Stimulated activated CD4-positive, alpha-beta T cell treated with anti-CD3 and anti-CD28 coated beads, Interleukin-1b, Interleukin-23, amount 100 ng/mL, for 48 hours (primary cell): ENCODE measurements around the gene KRTAP5-1.

ENCODE experiments used
- DNase-seq: peaks from one replicate; pipeline ENCODE4 v3.0.0-alpha.2; 2020

KRTAP5-1 gene

DNA sequence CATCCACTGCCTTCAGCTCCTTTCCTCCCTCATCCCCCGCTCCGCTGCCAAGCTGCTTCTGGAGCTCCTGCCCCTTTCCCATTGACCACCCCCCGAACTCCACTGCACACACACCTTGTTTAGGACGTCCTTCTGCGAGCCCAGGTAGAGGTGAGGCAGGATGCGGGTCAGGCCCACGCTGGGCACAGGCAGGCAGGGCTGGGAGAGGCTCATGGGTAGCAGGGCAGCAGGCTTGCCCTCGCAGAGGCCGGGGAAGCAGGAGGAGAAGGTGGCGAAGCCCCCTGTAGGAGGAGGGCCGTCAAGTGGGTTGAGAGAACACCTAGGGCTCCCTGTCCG, 26.3 kb downstream of the KRTAP5-1 start:
- DNase-seq = no peak

DNA sequence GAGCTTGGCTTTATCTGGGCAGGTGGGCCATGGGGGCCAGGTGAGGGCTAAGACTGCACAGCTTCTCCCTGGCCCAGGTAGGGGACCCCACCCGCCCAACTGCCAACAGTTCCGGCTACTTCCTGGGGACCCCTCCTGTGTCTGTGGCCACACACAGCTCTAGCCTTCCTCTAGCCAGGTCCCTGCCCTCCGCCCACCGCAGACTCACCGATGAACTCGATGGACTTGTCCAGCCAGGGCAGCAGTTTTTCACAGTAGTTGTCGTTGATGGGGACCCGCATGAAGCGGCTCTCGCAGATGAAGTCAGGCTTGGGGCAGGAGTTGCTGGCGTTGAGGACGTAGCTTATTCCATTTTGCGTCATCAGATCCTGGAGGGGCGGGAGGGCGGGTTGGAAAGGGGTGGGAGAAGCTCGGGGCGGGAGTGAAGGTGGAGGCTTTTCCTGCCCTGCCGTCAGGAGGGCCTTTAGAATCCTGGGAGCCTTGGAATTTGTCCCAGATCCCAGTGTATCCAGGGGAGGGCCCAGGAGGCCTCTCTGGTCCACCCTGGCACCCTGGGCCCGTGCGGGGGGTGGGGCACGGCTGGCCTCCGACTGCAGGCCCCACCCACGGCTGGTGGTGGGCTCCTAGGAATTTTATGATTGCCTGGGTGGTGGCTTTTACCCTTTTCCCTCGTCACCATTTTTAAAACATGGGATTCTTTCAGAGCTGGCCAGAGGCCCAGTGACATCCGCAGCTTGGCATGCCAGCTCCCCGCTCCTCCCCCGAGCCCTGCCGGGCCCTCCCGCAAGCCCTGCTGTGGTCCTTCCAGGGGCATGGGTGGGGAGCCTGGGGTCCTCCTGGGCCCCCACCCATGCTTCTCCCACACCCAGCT, 26.9 kb downstream of the KRTAP5-1 start:
- no peak for DNase-seq

GRCh38 chr11:1557051-1557884, 27.8 kb downstream of the KRTAP5-1 start:
- no peak for DNase-seq

DNA sequence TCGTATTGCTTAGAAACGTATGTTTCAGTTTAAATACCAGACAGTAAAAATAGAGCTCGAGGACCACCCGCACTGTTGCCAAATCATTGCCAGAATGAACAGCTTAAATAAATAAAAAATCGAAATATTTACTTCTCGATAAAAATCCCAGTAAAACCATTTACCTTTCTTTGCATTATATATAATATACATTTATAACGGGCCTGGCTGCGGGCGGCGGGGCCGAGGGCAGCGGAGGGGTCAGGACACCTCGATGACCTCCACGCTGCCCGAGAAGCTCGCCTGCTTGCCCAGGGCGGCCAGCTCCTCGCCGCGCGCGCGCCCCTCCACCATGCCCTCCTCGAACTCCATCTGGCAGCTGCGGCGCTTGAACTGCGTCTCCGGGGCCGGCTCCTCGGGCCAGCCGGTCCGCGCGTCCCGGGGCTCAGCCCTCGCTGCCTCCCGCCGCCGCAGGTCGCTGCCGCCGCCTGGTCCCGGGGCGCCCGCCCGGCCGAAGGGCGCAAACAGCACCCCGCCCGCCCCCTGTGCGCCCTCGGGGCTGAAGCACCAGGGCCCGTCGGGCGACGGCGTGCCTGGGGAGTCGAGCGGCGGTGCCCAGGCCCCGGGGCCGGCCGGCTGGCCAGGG, 28.7 kb downstream of the KRTAP5-1 start:
- no peak for DNase-seq

- no peak for DNase-seq
These were observed 29.4 kb downstream of the KRTAP5-1 start for GRCh38 chr11:1555713-1556153.

GRCh38 chr11:1554981-1555712, 29.9 kb downstream of the KRTAP5-1 start:
- DNase-seq = no peak

GRCh38 chr11:1553808-1554594, 31.1 kb downstream of the KRTAP5-1 start:
- DNase-seq = no peak

GRCh38 chr11:1549338-1550330, 35.4 kb downstream of the KRTAP5-1 start:
- no peak for DNase-seq

DNA sequence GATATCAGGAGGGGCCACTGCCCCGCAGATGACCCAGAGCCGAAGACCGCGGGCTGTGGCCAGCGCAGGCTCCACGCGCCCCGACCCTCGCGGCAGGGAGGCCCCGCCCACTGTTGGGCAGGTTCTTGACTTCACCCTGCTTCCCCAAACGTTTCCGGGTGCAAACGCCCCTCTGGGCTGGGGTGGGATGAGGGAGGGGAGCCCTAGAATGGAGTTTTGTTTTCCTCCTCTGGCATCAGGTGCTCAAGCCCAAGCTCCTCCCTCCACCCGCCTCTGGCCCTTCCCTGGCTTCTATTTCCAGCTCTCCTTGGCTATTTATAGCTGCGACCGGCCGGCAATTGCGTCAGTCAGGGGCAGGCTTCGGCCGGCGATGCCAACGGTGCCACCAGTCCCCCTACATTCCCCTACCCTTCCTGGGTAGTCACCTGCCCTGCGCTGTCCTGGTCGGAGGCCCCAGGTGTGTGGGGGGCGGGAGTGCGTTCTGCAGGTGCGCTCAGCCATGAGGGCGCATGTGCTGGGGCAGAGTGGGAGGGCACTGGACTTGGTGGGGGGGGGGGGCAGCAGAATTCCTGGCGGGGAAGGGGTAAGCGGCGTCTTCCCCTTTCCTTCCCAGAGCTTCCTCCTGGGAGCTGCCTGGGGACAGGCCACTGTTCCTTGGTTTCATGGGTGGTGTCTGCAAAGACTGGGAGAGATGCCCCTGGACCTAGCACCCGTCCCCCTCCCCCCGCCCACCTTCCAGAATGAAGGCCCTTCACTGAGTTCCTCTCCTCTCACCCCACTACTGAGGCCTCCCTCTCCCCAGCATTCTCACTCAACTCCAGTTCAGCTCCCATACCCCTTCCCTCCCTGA, 36.6 kb downstream of the KRTAP5-1 start:
- no peak for DNase-seq

DNA sequence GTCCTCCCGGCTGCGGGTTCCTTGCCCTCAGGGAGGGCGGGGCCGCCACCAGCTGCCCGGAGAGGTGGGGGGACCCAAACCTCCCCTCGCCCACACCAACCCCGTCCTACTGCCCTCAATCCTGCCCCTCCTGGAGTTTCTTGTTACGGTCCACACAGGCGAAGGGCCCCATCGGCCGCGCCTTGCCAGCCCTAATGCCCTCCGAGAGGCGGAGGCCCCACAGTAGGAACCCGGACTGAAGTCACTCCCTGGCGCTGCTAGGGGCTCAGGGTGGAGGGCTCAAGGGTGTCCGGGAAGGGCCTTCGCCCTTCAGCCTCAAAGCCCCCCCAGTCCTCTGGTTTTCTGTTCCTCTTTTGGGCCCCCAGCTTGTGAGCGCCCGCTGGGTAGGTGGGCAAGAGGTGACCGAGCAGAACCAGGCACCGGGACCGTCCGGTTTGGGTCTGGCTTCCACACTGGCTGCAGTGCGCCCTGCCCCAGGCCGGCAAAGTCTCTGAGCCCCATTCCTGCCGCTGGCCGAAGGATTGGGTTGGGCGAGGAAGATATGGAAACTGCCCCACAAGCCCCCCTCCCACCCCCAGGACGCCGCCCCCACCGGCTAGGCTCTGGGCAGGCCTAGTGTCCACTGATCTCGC, 37.5 kb downstream of the KRTAP5-1 start:
- DNase-seq = no peak

DNA sequence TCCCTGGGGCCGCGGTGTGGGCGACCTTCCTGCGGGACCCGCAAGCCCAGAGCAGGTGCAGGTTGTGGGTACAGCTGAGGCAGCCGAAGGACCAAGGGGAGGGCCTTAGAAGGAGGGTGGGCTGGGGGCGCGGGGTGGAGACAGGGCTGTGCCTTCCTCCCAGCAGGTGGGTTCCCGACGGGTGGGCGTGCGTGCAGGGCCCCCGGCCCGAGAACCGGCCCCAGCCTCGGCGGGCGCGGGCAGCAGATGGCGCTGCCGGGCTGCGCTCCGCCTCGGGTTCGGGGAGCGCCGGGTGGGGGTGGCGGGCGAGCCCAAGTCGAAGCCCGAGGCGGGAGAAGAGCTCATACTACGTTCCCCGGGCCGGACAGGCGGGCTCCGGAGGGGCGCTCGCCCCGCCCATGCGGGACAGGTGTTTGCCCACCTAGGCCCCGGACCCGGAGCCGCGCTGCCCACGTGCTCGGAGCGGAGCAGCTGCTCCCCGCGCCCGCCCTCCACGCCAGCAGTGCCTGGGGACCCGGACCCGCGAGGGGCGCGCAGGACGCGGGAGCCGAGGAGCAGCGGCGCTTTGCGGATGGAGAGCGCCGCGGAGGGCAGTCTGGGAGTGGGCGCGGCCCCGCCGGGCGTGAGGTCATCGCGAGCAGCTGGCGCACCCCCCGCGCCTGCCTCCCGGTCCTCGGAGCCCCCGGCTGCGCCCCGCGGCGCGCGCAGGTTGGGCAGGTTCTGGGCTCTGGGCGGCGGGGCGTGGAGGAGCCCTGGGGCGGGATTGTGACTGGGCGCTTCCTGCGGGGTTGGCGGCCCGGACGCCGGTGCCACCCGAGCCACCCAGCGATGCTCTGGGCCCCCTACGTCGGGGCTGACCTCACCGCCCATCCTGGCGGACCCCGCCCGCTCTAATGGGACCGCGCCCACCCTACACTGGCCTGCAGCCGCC, 38.3 kb downstream of the KRTAP5-1 start:
- no peak for DNase-seq

DNA sequence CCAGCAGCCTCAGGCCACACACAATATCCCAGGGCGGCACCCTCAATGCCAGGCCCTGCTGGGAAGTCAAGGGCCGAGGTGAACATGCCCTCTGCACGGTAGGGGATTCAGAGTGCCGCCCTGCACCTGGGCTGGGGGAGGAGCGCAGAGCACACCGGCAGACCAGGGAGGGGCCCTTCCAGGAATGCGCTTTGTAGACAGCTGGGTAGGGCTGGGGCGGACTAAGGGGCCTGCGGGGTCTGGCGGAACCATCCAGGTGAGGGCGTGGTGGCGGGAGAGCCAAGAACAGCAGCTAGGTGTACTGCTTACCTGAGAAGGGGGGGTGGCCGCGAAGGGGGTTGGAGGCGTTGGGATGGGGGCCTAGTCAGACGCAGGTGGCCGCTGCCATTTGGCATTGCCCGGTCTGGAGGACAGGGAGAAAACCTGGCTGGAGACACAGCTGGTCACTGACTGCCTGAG, 39.0 kb downstream of the KRTAP5-1 start:
- no peak for DNase-seq

GRCh38 chr11:1545432-1545831, 39.7 kb downstream of the KRTAP5-1 start:
- DNase-seq = no peak

- no peak for DNase-seq
These were observed 40.5 kb downstream of the KRTAP5-1 start for GRCh38 chr11:1544536-1544935.

DNA sequence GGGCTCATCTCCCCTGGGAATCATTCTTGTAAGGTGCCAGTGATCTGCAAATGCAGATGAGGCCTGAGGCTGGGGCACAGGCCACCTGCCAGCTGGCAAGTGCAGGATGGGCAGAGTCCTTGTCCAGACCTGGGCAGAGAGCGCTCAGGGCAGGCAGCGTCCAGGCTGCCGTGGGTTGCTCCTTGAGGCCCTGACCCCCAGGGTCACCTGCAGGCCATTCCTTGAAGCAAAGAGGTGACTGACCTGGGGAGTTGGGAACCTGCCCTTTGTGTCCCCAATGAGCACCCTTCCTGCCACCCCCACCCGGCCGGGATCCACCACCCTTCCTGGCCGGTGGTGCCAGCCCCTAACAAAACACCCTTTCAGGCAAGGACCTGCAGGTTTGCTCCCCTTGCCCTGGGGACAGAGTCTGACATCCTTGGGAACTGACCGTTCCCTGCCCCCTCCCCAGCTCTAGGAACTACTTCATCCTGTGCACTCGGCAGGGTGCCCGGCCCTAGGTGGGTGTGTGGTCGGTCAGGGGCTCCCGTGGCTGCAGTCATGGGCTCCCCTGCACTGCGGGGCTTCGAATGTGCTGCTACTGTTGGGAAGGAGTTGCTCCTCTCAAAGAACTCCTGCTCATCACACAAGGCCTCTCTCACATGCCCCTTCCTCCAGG, 41.3 kb downstream of the KRTAP5-1 start:
- no peak for DNase-seq

GRCh38 chr11:1542267-1542666, 42.8 kb downstream of the KRTAP5-1 start:
- DNase-seq = no peak

DNA sequence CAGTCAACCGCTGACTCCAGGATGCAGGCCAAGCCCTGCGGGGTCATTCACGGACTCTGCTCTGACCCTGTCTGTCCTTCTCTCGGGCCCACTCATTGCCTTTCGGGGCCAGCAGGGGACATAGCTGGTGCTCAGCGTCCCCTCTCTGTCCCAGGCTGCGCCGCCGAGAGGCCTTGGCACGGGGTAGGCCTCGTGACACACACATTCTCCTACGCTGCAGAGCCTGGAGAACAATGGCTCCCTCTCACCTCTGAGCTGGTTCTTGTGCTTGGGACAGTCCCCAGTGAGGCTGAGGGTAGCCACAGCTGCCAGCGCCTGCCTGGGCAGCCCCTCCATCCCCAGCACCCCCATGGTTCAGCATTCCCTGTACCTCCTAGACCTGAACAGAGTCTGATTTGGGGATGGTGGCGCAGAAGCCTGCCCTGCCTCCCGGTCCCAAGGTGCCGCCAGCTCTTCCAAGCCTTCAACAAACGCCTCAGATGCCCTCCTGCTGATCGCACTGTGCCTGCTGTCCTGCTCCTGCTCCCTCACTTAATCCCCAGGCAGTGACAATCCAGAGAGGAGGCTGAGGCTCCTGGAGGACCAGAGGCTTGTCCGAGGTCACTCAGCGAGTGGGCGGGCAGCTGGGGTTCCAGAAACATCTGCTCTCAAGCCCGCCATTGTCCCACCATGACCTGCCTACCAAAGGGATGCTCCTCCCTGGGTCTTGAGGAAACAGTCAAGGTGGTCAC, 43.4 kb downstream of the KRTAP5-1 start:
- DNase-seq = no peak
